HEK293T (cell line): Measurements from ENCODE around the gene ERC1.

Experiments
- FOXA1 ChIP-seq: fragments of 450-650 bp; IDR thresholded peaks from 2 replicates; pipeline ENCODE4 v1.6.1; 2016; ENCODE audit warnings: mild to moderate bottlenecking
- FOXK2 ChIP-seq: fragments of 450-650 bp; IDR thresholded peaks from 2 replicates; pipeline ENCODE4 v1.6.1; 2016; ENCODE audit warnings: mild to moderate bottlenecking
- FOXM1 ChIP-seq: fragments of 450-650 bp; IDR thresholded peaks from 2 replicates; pipeline ENCODE4 v1.6.1; 2017; ENCODE audit warnings: mild to moderate bottlenecking, borderline replicate concordance
- HDGF ChIP-seq: fragments of 450-650 bp; IDR thresholded peaks from 2 replicates; pipeline ENCODE4 v1.6.1; 2017; ENCODE audit warnings: antibody characterized with exemption, borderline replicate concordance
- LEF1 ChIP-seq: fragments of 450-650 bp; IDR thresholded peaks from 2 replicates; pipeline ENCODE4 v1.6.1; 2017; ENCODE audit warnings: mild to moderate bottlenecking, borderline replicate concordance
- SP1 ChIP-seq: fragments of 450-650 bp; IDR thresholded peaks from 2 replicates; pipeline ENCODE4 v1.6.1; 2017
- ZNF384 ChIP-seq: fragments of 450-650 bp; IDR thresholded peaks from 2 replicates; pipeline ENCODE4 v1.6.1; 2016
- TF ChIP-seq, protein P1 (sequence below): fragments of 450-650 bp; IDR thresholded peaks from 2 replicates; pipeline ENCODE4 v1.6.1; 2016

GRCh38 chr12:1073652-1074051 is 82.6 kb downstream of the ERC1 start:
- TF ChIP-seq, protein P1, sequence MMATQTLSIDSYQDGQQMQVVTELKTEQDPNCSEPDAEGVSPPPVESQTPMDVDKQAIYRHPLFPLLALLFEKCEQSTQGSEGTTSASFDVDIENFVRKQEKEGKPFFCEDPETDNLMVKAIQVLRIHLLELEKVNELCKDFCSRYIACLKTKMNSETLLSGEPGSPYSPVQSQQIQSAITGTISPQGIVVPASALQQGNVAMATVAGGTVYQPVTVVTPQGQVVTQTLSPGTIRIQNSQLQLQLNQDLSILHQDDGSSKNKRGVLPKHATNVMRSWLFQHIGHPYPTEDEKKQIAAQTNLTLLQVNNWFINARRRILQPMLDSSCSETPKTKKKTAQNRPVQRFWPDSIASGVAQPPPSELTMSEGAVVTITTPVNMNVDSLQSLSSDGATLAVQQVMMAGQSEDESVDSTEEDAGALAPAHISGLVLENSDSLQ: no peak
- TF ChIP-seq ZNF384: no peak
- no peak for TF ChIP-seq HDGF
- no peak for TF ChIP-seq FOXA1
- TF ChIP-seq SP1: no peak
- no peak for TF ChIP-seq FOXM1
- no peak for TF ChIP-seq FOXK2
- TF ChIP-seq LEF1: no peak
